Osteoblast (primary cell): ENCODE data around the gene VPS33A. TPM values are rescaled to one million over a fixed set of nuclear protein-coding genes. Genes with fewer than 3 reads are reported as not detected.

ENCODE experiments used
- DNase-seq: peaks from one replicate; pipeline ENCODE4 v3.0.0; 2011; ENCODE audit warnings: low spot score, mixed read lengths; ENCODE audit not compliant: insufficient read length; ENCODE audit errors: missing footprints
- H2AFZ ChIP-seq: 2 replicates; pipeline ENCODE4 v1.6.0; 2011; ENCODE audit warnings: mild to moderate bottlenecking, low read length
- H3K27ac ChIP-seq: 2 replicates; pipeline ENCODE4 v1.5.1; 2011; ENCODE audit warnings: mild to moderate bottlenecking, low read depth, low read length, moderate library complexity
- H3K27me3 ChIP-seq: 2 replicates; pipeline ENCODE4 v1.6.0; 2012; ENCODE audit warnings: mild to moderate bottlenecking, control low read depth, inconsistent platforms, low read length, moderate library complexity; ENCODE audit not compliant: insufficient read depth
- H3K36me3 ChIP-seq: 2 replicates; pipeline ENCODE4 v1.5.1; 2011; ENCODE audit warnings: mild to moderate bottlenecking, low read length, control low read depth, moderate library complexity; ENCODE audit not compliant: insufficient read depth
- H3K4me1 ChIP-seq: 2 replicates; pipeline ENCODE4 v1.5.1; 2011; ENCODE audit warnings: mild to moderate bottlenecking, low read length, control low read depth, moderate library complexity; ENCODE audit not compliant: insufficient read depth
- H3K4me2 ChIP-seq: 2 replicates; pipeline ENCODE4 v1.6.0; 2011; ENCODE audit warnings: mild to moderate bottlenecking, low read length; ENCODE audit not compliant: insufficient read depth
- H3K4me3 ChIP-seq: fragments of 200-600 bp; sonication (generic); 3 replicates; pipeline ENCODE4 v1.5.1; 2012; ENCODE audit warnings: mild to moderate bottlenecking, low read length, inconsistent platforms; ENCODE audit not compliant: insufficient read depth
- H3K79me2 ChIP-seq: 2 replicates; pipeline ENCODE4 v1.6.0; 2012; ENCODE audit warnings: mild to moderate bottlenecking, low read length, control low read depth, inconsistent platforms; ENCODE audit not compliant: insufficient read depth
- H3K9me3 ChIP-seq: 2 replicates; pipeline ENCODE4 v1.5.1; 2011; ENCODE audit warnings: low read depth, low read length, control low read depth
- H4K20me1 ChIP-seq: 2 replicates; pipeline ENCODE4 v1.6.0; 2012; ENCODE audit warnings: mild to moderate bottlenecking, low read length, control low read depth; ENCODE audit not compliant: insufficient read depth
- CTCF ChIP-seq: IDR thresholded peaks from 2 replicates; pipeline ENCODE4 v1.5.1; 2011; ENCODE audit warnings: mild to moderate bottlenecking, low read depth, low read length, moderate library complexity; ENCODE audit errors: extremely low read depth
- total RNA-seq: library from RNA; depleted of rRNA; stranded (reverse); fragments of >200 nt; gene quantifications from 2 replicates; pipeline ENCODE4 v1.2.3, GENCODE V29; 2012

The VPS33A gene
- total RNA-seq, 1 donor: 18.5 TPM

GRCh38 chr12:122206111-122206881 lies 60.0 kb downstream of the VPS33A start:
- peaks cover 6% of the 10 kb centered on the region for H3K4me1 ChIP-seq
- no peak for TF ChIP-seq CTCF
- H3K36me3 ChIP-seq: peaks cover 29% of the 10 kb centered on the region
- H3K27ac ChIP-seq: no peak overlapping the region
- H3K4me2 ChIP-seq: no peak overlapping the region
- H3K27me3 ChIP-seq: peaks cover 31% of the 10 kb centered on the region
- DNase-seq: peak; percentile 64
- no peak overlapping the region for H3K4me3 ChIP-seq
- H3K79me2 ChIP-seq: no peaks in the 10 kb centered on the region
- H3K9me3 ChIP-seq: no peaks in the 10 kb centered on the region
- peaks cover 14% of the 10 kb centered on the region for H4K20me1 ChIP-seq
- no peak overlapping the region for H2AFZ ChIP-seq

GRCh38 chr12:122205053-122205925 lies 61.0 kb downstream of the VPS33A start:
- peak; percentile 84 for DNase-seq
- no peak for TF ChIP-seq CTCF
- Histone ChIP-seq H3K27me3 (peaks cover 31% of the 10 kb centered on the region), H3K79me2 (no peaks in the 10 kb centered on the region), H3K9me3 (no peaks in the 10 kb centered on the region), H3K4me2 (no peak overlapping the region), H2AFZ (no peak overlapping the region), H3K36me3 (peaks cover 22% of the 10 kb centered on the region), H3K4me3 (no peak overlapping the region), H3K4me1 (peaks cover 6% of the 10 kb centered on the region), H3K27ac (no peak overlapping the region), H4K20me1 (peaks cover 14% of the 10 kb centered on the region)

GRCh38 chr12:122204167-122205052 lies 61.9 kb downstream of the VPS33A start:
- peaks cover 6% of the 10 kb centered on the region for H3K4me1 ChIP-seq
- DNase-seq: peak; percentile 75
- H3K27me3 ChIP-seq: peaks cover 31% of the 10 kb centered on the region
- H3K4me2 ChIP-seq: peak overlapping the region; percentile 89
- H3K27ac ChIP-seq: no peak overlapping the region
- H4K20me1 ChIP-seq: peaks cover 14% of the 10 kb centered on the region
- H3K4me3 ChIP-seq: peak overlapping the region; percentile 71
- peaks cover 14% of the 10 kb centered on the region for H3K36me3 ChIP-seq
- H3K79me2 ChIP-seq: no peaks in the 10 kb centered on the region
- no peak for TF ChIP-seq CTCF
- no peak overlapping the region for H2AFZ ChIP-seq
- no peaks in the 10 kb centered on the region for H3K9me3 ChIP-seq
